Neural cell (in vitro differentiated cells): ENCODE measurements around the gene RIC1. TPM values are rescaled to one million over a fixed set of nuclear protein-coding genes. Genes with fewer than 3 reads are reported as not detected.
"Not testable (repeated sequence)": the region's sequence is repeated elsewhere in the genome, so short reads cannot be mapped to it uniquely, and the experiment has no call there.

Experiments used
- H2AFZ ChIP-seq: fragments of 200-600, 300-800 bp; sonication (generic), shearing (Covaris generic); 2 replicates; pipeline ENCODE4 v1.6.0; 2014; ENCODE audit warnings: low read depth, mild to moderate bottlenecking, antibody characterized with exemption, low read length, moderate library complexity
- H3F3A ChIP-seq: fragments of 200-600 bp; shearing (Covaris generic); 2 replicates; pipeline ENCODE4 v1.6.1; 2016; ENCODE audit warnings: mild to moderate bottlenecking, moderate library complexity, mixed read lengths, antibody characterized with exemption, low read length; ENCODE audit not compliant: insufficient read depth, poor library complexity, severe bottlenecking
- H3K27ac ChIP-seq: fragments of 200-600, 300-800 bp; sonication (generic), shearing (Covaris generic); 2 replicates; pipeline ENCODE4 v1.5.1; 2014; ENCODE audit warnings: mild to moderate bottlenecking, low read length, moderate library complexity
- H3K27me3 ChIP-seq: fragments of 300-800, 200-600 bp; sonication (generic), shearing (Covaris generic); 2 replicates; pipeline ENCODE4 v1.6.0; 2014; ENCODE audit warnings: mild to moderate bottlenecking, low read depth, low read length, moderate library complexity; ENCODE audit not compliant: insufficient read depth
- H3K36me3 ChIP-seq: fragments of 300-800, 200-600 bp; sonication (generic), shearing (Covaris generic); 2 replicates; pipeline ENCODE4 v1.5.1; 2014; ENCODE audit warnings: mild to moderate bottlenecking, antibody characterized with exemption, low read length, moderate library complexity; ENCODE audit not compliant: insufficient read depth
- H3K4me2 ChIP-seq: fragments of 300-800, 200-600 bp; sonication (generic), shearing (Covaris generic); 2 replicates; pipeline ENCODE4 v1.6.0; 2014; ENCODE audit warnings: mild to moderate bottlenecking, low read length
- H3K4me3 ChIP-seq: fragments of 300-800, 200-600 bp; sonication (generic), shearing (Covaris generic); 2 replicates; pipeline ENCODE4 v1.5.1; 2014; ENCODE audit warnings: mild to moderate bottlenecking, low read length, moderate library complexity
- H3K79me2 ChIP-seq: fragments of 200-600 bp; shearing (Covaris generic); replicated peaks from 2 replicates; pipeline ENCODE4 v1.6.0; 2014; ENCODE audit warnings: mild to moderate bottlenecking, low read length, moderate library complexity; ENCODE audit not compliant: insufficient read depth
- H3K9ac ChIP-seq: fragments of 300-800, 200-600 bp; sonication (generic), shearing (Covaris generic); 2 replicates; pipeline ENCODE4 v1.6.1; 2016; ENCODE audit warnings: mild to moderate bottlenecking, low read length, mixed read lengths
- H3K9me2 ChIP-seq: fragments of 200-600 bp; shearing (Covaris generic); 2 replicates; pipeline ENCODE4 v1.6.1; 2016; ENCODE audit warnings: mild to moderate bottlenecking, low read length, mixed read lengths; ENCODE audit not compliant: insufficient read depth
- H3K9me3 ChIP-seq: fragments of 200-600, 300-800 bp; sonication (generic), shearing (Covaris generic); 2 replicates; pipeline ENCODE4 v1.6.1; 2016; ENCODE audit warnings: mild to moderate bottlenecking, mixed run types, low read length, moderate library complexity, mixed read lengths
- H4K20me1 ChIP-seq: fragments of 200-600 bp; shearing (Covaris generic); 2 replicates; pipeline ENCODE4 v1.6.1; 2016; ENCODE audit warnings: mild to moderate bottlenecking, mixed run types; ENCODE audit not compliant: insufficient read depth
- CTCF ChIP-seq: fragments of 450-650 bp; IDR thresholded peaks from 2 replicates; pipeline ENCODE4 v1.5.1; 2014; ENCODE audit warnings: antibody characterized with exemption, mild to moderate bottlenecking, moderate library complexity; ENCODE audit not compliant: poor library complexity, severe bottlenecking
- EP300 ChIP-seq: fragments of 450-650 bp; conservative IDR thresholded peaks from 2 replicates; pipeline ENCODE4 v1.6.1; 2014; ENCODE audit warnings: antibody characterized with exemption, mild to moderate bottlenecking, moderate library complexity; ENCODE audit not compliant: poor library complexity, severe bottlenecking
- EZH2 ChIP-seq: fragments of 200-600, 300-800 bp; shearing (Covaris generic), sonication (generic); IDR thresholded peaks from 2 replicates; pipeline ENCODE4 v1.6.1; 2014; ENCODE audit warnings: antibody characterized with exemption, low read length, borderline replicate concordance, mild to moderate bottlenecking; ENCODE audit not compliant: insufficient read depth, poor library complexity, severe bottlenecking
- MXI1 ChIP-seq: fragments of 450-650 bp; conservative IDR thresholded peaks from 2 replicates; pipeline ENCODE4 v1.6.1; 2014; ENCODE audit warnings: antibody characterized with exemption, mild to moderate bottlenecking; ENCODE audit not compliant: poor library complexity, severe bottlenecking
- POLR2AphosphoS5 ChIP-seq: IDR thresholded peaks from 2 replicates; pipeline ENCODE4 v1.6.1; 2012
- RAD21 ChIP-seq: fragments of 450-650 bp; conservative IDR thresholded peaks from 2 replicates; pipeline ENCODE4 v1.6.1; 2014; ENCODE audit warnings: antibody characterized with exemption, mild to moderate bottlenecking, moderate library complexity
- SMC3 ChIP-seq: fragments of 450-650 bp; conservative IDR thresholded peaks from 2 replicates; pipeline ENCODE4 v1.6.1; 2014; ENCODE audit warnings: antibody characterized with exemption, mild to moderate bottlenecking, moderate library complexity; ENCODE audit not compliant: poor library complexity
- TAF1 ChIP-seq: IDR thresholded peaks from 2 replicates; pipeline ENCODE4 v1.6.1; 2012; ENCODE audit warnings: low read depth
- polyA plus RNA-seq: library from polyadenylated mRNA; depleted of rRNA; stranded (reverse); fragments of >200 nt; gene quantifications from 2 replicates; pipeline ENCODE4 v1.2.3, GENCODE V29; 2014
- TF ChIP-seq, protein P1 (sequence below): IDR thresholded peaks from 2 replicates; pipeline ENCODE4 v1.6.1; 2012; ENCODE audit warnings: borderline replicate concordance

RIC1 gene
- polyA plus RNA-seq, 1 donor from 2014 or later = 9.9 TPM

GRCh38 chr9:5580650-5581049 is 48.3 kb upstream of the RIC1 start:
- Histone ChIP-seq H3K27ac (no peak overlapping the region), H3K4me2 (no peak overlapping the region), H2AFZ (no peak overlapping the region), H3K27me3 (no peaks in the 10 kb centered on the region), H3K4me3 (no peak overlapping the region), H3K9ac (no peak overlapping the region), H3K79me2 (no peaks in the 10 kb centered on the region), H3K9me2 (no peaks in the 10 kb centered on the region), H3K36me3 (no peaks in the 10 kb centered on the region), H3F3A (no peaks in the 10 kb centered on the region), H4K20me1 (no peaks in the 10 kb centered on the region), H3K9me3 (no peaks in the 10 kb centered on the region)
- TF ChIP-seq POLR2AphosphoS5 = no peak
- TF ChIP-seq, protein P1, sequence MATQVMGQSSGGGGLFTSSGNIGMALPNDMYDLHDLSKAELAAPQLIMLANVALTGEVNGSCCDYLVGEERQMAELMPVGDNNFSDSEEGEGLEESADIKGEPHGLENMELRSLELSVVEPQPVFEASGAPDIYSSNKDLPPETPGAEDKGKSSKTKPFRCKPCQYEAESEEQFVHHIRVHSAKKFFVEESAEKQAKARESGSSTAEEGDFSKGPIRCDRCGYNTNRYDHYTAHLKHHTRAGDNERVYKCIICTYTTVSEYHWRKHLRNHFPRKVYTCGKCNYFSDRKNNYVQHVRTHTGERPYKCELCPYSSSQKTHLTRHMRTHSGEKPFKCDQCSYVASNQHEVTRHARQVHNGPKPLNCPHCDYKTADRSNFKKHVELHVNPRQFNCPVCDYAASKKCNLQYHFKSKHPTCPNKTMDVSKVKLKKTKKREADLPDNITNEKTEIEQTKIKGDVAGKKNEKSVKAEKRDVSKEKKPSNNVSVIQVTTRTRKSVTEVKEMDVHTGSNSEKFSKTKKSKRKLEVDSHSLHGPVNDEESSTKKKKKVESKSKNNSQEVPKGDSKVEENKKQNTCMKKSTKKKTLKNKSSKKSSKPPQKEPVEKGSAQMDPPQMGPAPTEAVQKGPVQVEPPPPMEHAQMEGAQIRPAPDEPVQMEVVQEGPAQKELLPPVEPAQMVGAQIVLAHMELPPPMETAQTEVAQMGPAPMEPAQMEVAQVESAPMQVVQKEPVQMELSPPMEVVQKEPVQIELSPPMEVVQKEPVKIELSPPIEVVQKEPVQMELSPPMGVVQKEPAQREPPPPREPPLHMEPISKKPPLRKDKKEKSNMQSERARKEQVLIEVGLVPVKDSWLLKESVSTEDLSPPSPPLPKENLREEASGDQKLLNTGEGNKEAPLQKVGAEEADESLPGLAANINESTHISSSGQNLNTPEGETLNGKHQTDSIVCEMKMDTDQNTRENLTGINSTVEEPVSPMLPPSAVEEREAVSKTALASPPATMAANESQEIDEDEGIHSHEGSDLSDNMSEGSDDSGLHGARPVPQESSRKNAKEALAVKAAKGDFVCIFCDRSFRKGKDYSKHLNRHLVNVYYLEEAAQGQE = no peak
- TF ChIP-seq EZH2 = no peak
- no peak for TF ChIP-seq SMC3
- TF ChIP-seq RAD21 = no peak
- TF ChIP-seq CTCF = no peak
- TF ChIP-seq TAF1 = no peak
- TF ChIP-seq EP300 = no peak
- no peak for TF ChIP-seq MXI1

DNA sequence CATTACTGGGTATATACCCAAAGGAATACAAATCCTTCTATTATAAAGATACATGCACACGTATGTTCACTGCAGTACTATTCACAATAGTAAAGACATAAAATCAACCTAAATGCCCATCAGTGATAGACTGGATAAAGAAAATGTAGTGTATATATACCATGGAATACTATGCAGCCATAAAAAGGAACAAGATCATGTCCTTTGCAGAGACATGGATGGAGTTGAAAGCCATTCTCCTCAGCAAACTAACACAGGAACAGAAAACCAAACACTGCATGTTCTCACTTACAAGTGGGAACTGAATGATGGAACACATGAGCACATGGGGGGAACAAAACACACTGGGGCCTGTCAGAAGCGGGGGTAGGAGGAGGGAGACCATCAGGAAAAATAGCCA is 47.2 kb upstream of the RIC1 start:
- H4K20me1 ChIP-seq, H3K9ac ChIP-seq, H3K9me2 ChIP-seq, H3K36me3 ChIP-seq, H3K4me3 ChIP-seq, H3K27ac ChIP-seq, H3K9me3 ChIP-seq, H3K4me2 ChIP-seq, H3K27me3 ChIP-seq, H3F3A ChIP-seq, H3K79me2 ChIP-seq, H2AFZ ChIP-seq: not testable (repeated sequence)

- H3F3A ChIP-seq = no peaks in the 10 kb centered on the region
- H2AFZ ChIP-seq = no peak overlapping the region
- H3K79me2 ChIP-seq = no peaks in the 10 kb centered on the region
- no peaks in the 10 kb centered on the region for H3K36me3 ChIP-seq
- no peak overlapping the region for H3K4me2 ChIP-seq
- no peak overlapping the region for H3K9ac ChIP-seq
- no peaks in the 10 kb centered on the region for H4K20me1 ChIP-seq
- no peaks in the 10 kb centered on the region for H3K27me3 ChIP-seq
- TF ChIP-seq EZH2 (no peak), EP300 (no peak), CTCF (no peak)
- TF ChIP-seq, protein P1 = no peak
- H3K9me3 ChIP-seq = no peaks in the 10 kb centered on the region
- H3K27ac ChIP-seq = no peak overlapping the region
- H3K4me3 ChIP-seq = no peak overlapping the region
- H3K9me2 ChIP-seq = no peaks in the 10 kb centered on the region
Measured at GRCh38 chr9:5582835-5583195, 46.1 kb upstream of the RIC1 start.
